Spleen (tissue), 11 donors: Measurements from ENCODE around the gene ATP11B. TPM values are rescaled to one million over a fixed set of nuclear protein-coding genes. Genes with fewer than 3 reads are reported as not detected.

Experiments
- DNase-seq: peaks from one replicate; pipeline ENCODE4 v3.0.0-alpha.2; 2020
- H3K27ac ChIP-seq, 8 donors: fragments of 200-600 bp; sonication (generic) in 7 of 8; 1 replicate in 4 of 8; 2 replicates in 4 of 8; pipeline versions ENCODE4 v1.5.0 to v1.8.0; 2016 to 2021; ENCODE audit warnings: inconsistent platforms in 4 of 8, mild to moderate bottlenecking in 4 of 8, moderate library complexity in 1 of 8
- H3K27me3 ChIP-seq, 7 donors: fragments of 200-600 bp; sonication (generic) in 6 of 7; replicated peaks in 1 of 7; 1 replicate in 4 of 7; 2 replicates in 3 of 7; pipeline versions ENCODE4 v1.5.0 to v1.8.0; 2016 to 2021; ENCODE audit warnings: inconsistent platforms in 3 of 7, mild to moderate bottlenecking in 1 of 7
- H3K36me3 ChIP-seq, 6 donors: fragments of 200-600 bp; sonication (generic) in 5 of 6; 1 replicate in 4 of 6; 2 replicates in 2 of 6; pipeline versions ENCODE4 v1.5.0 to v1.8.0; 2016 to 2021; ENCODE audit warnings: inconsistent platforms in 2 of 6
- H3K4me1 ChIP-seq, 6 donors: fragments of 200-600 bp; sonication (generic) in 5 of 6; 1 replicate in 3 of 6; 2 replicates in 3 of 6; pipeline versions ENCODE4 v1.5.0 to v1.8.0; 2016 to 2021; ENCODE audit warnings: inconsistent platforms in 3 of 6
- H3K4me3 ChIP-seq, 8 donors: fragments of 200-600 bp; sonication (generic) in 7 of 8; 1 replicate in 4 of 8; 2 replicates in 4 of 8; pipeline versions ENCODE4 v1.5.0 to v1.8.0; 2016 to 2021; ENCODE audit warnings: inconsistent platforms in 4 of 8, mild to moderate bottlenecking in 4 of 8, moderate library complexity in 2 of 8
- H3K9me3 ChIP-seq, 8 donors: fragments of 200-600 bp; sonication (generic) in 7 of 8; 1 replicate in 4 of 8; 2 replicates in 4 of 8; pipeline versions ENCODE4 v1.5.0 to v1.8.0; 2016 to 2021; ENCODE audit warnings: inconsistent platforms in 4 of 8
- CTCF ChIP-seq, 11 experiments: fragments of 200-600 bp in 7 of 11; fragments of 450-650 bp in 4 of 11; sonication (generic) in 4 of 11; IDR thresholded peaks in 8 of 11; conservative IDR thresholded peaks in 3 of 11; 1 replicate in 7 of 11; 2 replicates in 4 of 11; pipeline versions ENCODE4 v1.4.0 to v1.8.0; 2016 to 2021; ENCODE audit warnings: antibody characterized with exemption in 11 of 11, inconsistent platforms in 4 of 11, mild to moderate bottlenecking in 1 of 11
- POLR2A ChIP-seq, 3 donors: fragments of 450-650 bp; IDR thresholded peaks; one replicate each; pipeline ENCODE4 v1.5.1; 2017; ENCODE audit warnings: antibody characterized with exemption in 3 of 3, mild to moderate bottlenecking in 1 of 3
- POLR2AphosphoS5 ChIP-seq, 3 donors: sonication (generic); formaldehyde crosslinking; IDR thresholded peaks; one replicate each; pipeline ENCODE4 v1.5.1; 2017; ENCODE audit warnings: antibody characterized with exemption in 3 of 3
- WGBS, 5 donors: extraction: QIAGEN DNeasy Blood & Tissue Kit in 3 of 5; methylation state at CpG; one replicate each; pipeline versions ENCODE4 v1.1.5 to v1.1.7; 2013 to 2018; 5-methylcytosine and 5-hydroxymethylcytosine counted together
- intact Hi-C: fragments of 100-400 bp; cut with DNase I; formaldehyde crosslinking; loops from one replicate; pipeline ENCODE4 v1.15.0; 2023; ENCODE audit warnings: low total_unique reads
- polyA plus RNA-seq, 3 donors: library from polyadenylated mRNA; stranded (reverse); fragments of 200-250 nt; gene quantifications; one replicate each; pipeline ENCODE4 v1.2.1, GENCODE V29; 2013
- total RNA-seq, 7 donors: library from RNA; depleted of rRNA in 3 of 7; stranded (reverse); fragments of >200 nt in 3 of 7; fragmentation: NEBNext Ultra II Directional in 4 of 7; extraction: Animal tissue kit (Norgen Biotek cat#: 25700) in 4 of 7; gene quantifications; one replicate each; pipeline versions ENCODE4 v1.1.0 to v1.2.1, GENCODE V29; 2016 to 2021
- donor health status: healthy with polysubstance abuse.
- donor health status: DM: no; HTN: no; CAD: no; lungs with moderate emphysema.
- donor health status: DM: no; HTN: no; CAD: no.
- donor health status: Bipolar disorder and iron deficiency.
- donor health status: healthy.
- donor health status: DM: no; HTN: no; CAD: no.
- donor health status: DM: yes; HTN: yes; CAD: no.

The ATP11B gene
- total and polyA plus RNA-seq, 10 donors: 7.2 to 165 (median 90.3) TPM

GRCh38 chr3:182913889-182914288 is 120.6 kb downstream of the ATP11B start:
- H3K4me1 ChIP-seq: peaks cover 0 to 26% (median 3%) of the 10 kb centered on the region in 6 donors
- H3K36me3 ChIP-seq: peaks cover 0 to 90% (median 11%) of the 10 kb centered on the region in 6 donors
- H3K27me3 ChIP-seq: no peaks in the 10 kb centered on the region
- intact Hi-C loops: no loop called here
- TF ChIP-seq POLR2AphosphoS5 (IDR thresholded peaks at IDR 0.05): no peak
- TF ChIP-seq CTCF (IDR thresholded peaks at IDR 0.05 in 8 of 11, conservative IDR thresholded peaks at IDR 0.05 in 3 of 11): no peak
- TF ChIP-seq POLR2A (IDR thresholded peaks at IDR 0.05): no peak
- H3K9me3 ChIP-seq: no peaks in the 10 kb centered on the region
- H3K27ac ChIP-seq: peak overlapping the region in 4 of 8 donors; percentile 0 to 36 (median 24)
- no peak overlapping the region for H3K4me3 ChIP-seq
- WGBS, 5 donors: 25 to 46% (median 37%) methylated on average over 4 of the region's 4 CpGs
- no peak for DNase-seq

GRCh38 chr3:182914341-182914740 is 121.0 kb downstream of the ATP11B start:
- DNase-seq: no peak
- WGBS, 5 donors: 66 to 84% (median 78%) methylated on average over 1 of the region's 1 CpG
- intact Hi-C loops: no loop called here
- TF ChIP-seq CTCF (IDR thresholded peaks at IDR 0.05 in 8 of 11, conservative IDR thresholded peaks at IDR 0.05 in 3 of 11) (no peak), POLR2A (IDR thresholded peaks at IDR 0.05) (no peak), POLR2AphosphoS5 (IDR thresholded peaks at IDR 0.05) (no peak)
- Histone ChIP-seq H3K4me1 (peaks cover 0 to 26% (median 3%) of the 10 kb centered on the region in 6 donors), H3K9me3 (no peaks in the 10 kb centered on the region), H3K36me3 (peaks cover 0 to 93% (median 12%) of the 10 kb centered on the region in 6 donors), H3K27me3 (no peaks in the 10 kb centered on the region), H3K27ac (peak overlapping the region in 3 of 8 donors; percentile 0 to 36 (median 16)), H3K4me3 (no peak overlapping the region)

DNA sequence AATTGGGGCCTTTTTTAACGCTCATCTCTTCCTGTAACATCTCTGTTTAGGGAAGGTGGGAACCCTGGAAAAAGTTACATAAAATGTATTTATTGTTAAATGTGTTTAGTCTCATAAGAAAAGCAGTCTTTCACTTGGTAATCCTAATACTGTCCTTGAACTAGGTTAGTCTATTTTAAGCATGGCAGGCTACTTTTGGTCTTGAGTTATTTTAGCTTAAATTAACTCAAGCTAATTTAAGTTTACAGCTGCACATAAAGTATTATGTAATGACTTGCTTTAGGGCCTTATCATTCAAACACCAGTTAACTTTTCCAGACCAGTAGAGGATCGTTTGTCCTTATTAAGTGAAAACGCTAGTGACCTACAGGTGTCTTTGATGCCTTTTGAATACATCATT is 123.8 kb downstream of the ATP11B start:
- Histone ChIP-seq H3K27me3 (no peaks in the 10 kb centered on the region), H3K4me1 (peaks cover 0 to 18% (median 3%) of the 10 kb centered on the region in 6 donors), H3K36me3 (peaks cover 0 to 87% (median 17%) of the 10 kb centered on the region in 6 donors), H3K27ac (no peak overlapping the region), H3K9me3 (no peaks in the 10 kb centered on the region), H3K4me3 (no peak overlapping the region)
- 91 to 97% (median 95%) methylated on average over 3 of the region's 3 CpGs for WGBS, 5 donors
- intact Hi-C loops: no loop called here
- no peak for DNase-seq
- no peak for TF ChIP-seq POLR2AphosphoS5 (IDR thresholded peaks at IDR 0.05)
- TF ChIP-seq POLR2A (IDR thresholded peaks at IDR 0.05): no peak
- no peak for TF ChIP-seq CTCF (IDR thresholded peaks at IDR 0.05 in 8 of 11, conservative IDR thresholded peaks at IDR 0.05 in 3 of 11)

DNA sequence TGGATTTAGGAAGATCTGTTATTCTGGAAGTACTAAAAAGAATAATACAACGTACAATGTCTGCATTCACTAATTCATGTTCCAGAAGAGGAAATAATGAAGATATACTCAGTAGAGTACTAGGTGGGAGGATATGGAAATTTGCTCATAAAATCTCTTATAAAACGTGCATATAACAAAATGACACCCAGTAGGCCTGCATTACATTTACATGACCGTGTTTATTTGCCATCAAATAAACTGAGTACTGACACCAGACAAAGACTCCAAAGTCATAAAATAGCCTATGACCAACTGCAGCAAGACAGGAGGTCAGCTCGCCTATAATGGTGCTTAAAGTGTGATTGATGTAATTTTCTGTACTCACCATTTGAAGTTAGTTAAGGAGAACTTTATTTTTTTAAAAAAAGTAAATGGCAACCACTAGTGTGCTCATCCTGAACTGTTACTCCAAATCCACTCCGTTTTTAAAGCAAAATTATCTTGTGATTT is 126.6 kb downstream of the ATP11B start:
- TF ChIP-seq CTCF (IDR thresholded peaks at IDR 0.05 in 8 of 11, conservative IDR thresholded peaks at IDR 0.05 in 3 of 11) (no peak), POLR2A (IDR thresholded peaks at IDR 0.05) (no peak), POLR2AphosphoS5 (IDR thresholded peaks at IDR 0.05) (no peak)
- no peak overlapping the region for H3K27ac ChIP-seq
- no peak for DNase-seq
- peaks cover 0 to 4% (median 0%) of the 10 kb centered on the region in 6 donors for H3K4me1 ChIP-seq
- intact Hi-C loops: no loop called here
- H3K4me3 ChIP-seq: no peak overlapping the region
- no peaks in the 10 kb centered on the region for H3K9me3 ChIP-seq
- H3K36me3 ChIP-seq: peaks cover 0 to 68% (median 7%) of the 10 kb centered on the region in 6 donors
- no peaks in the 10 kb centered on the region for H3K27me3 ChIP-seq
- WGBS, 5 donors: 91 to 96% (median 93%) methylated on average over 5 of the region's 5 CpGs
